SHP77 treated with DMSO at 0.1 percent for 48 hours (cell line): Measurements from ENCODE around the gene IFNA16.
"Not testable (repeated sequence)": the region's sequence is repeated elsewhere in the genome, so short reads cannot be mapped to it uniquely, and the experiment has no call there.

Experiments
- DNase-seq: peaks from one replicate; lab custom pipeline; 2025; lab: John Stamatoyannopoulos, UW

IFNA16 gene

GRCh38 chr9:21194867-21195776 is 22.0 kb downstream of the IFNA16 start:
- DNase-seq: not testable (repeated sequence)

- DNase-seq: not testable (repeated sequence)
Observed at GRCh38 chr9:21187487-21187886, 29.6 kb downstream of the IFNA16 start, which contains the start of gene IFNA4. TSS of gene IFNA4 (minus strand) at chr9:21187587. CDS start at chr9:21187531, 56 bp downstream.

- not testable (repeated sequence) for DNase-seq
Observed at GRCh38 chr9:21182810-21183736, 34.0 kb downstream of the IFNA16 start.

- no peak for DNase-seq
Observed at GRCh38 chr9:21174671-21175070, 42.4 kb downstream of the IFNA16 start.

GRCh38 chr9:21172156-21172555 is 45.0 kb downstream of the IFNA16 start:
- no peak for DNase-seq

GRCh38 chr9:21171351-21171750 is 45.8 kb downstream of the IFNA16 start:
- DNase-seq: no peak

GRCh38 chr9:21166560-21166959 is 50.6 kb downstream of the IFNA16 start, which contains the start of gene IFNA21:
TSS of gene IFNA21 (minus strand) at chr9:21166660. CDS start at chr9:21166612, 48 bp downstream.
- DNase-seq: not testable (repeated sequence)
